Measurements from ENCODE around the gene ZNF175. TPM values are rescaled to one million over a fixed set of nuclear protein-coding genes. Genes with fewer than 3 reads are reported as not detected.
"Not testable (repeated sequence)": the region's sequence is repeated elsewhere in the genome, so short reads cannot be mapped to it uniquely, and the experiment has no call there.

The ZNF175 gene
- total RNA-seq, 1 donor from 2014 or later, result 12.5 TPM

DNA sequence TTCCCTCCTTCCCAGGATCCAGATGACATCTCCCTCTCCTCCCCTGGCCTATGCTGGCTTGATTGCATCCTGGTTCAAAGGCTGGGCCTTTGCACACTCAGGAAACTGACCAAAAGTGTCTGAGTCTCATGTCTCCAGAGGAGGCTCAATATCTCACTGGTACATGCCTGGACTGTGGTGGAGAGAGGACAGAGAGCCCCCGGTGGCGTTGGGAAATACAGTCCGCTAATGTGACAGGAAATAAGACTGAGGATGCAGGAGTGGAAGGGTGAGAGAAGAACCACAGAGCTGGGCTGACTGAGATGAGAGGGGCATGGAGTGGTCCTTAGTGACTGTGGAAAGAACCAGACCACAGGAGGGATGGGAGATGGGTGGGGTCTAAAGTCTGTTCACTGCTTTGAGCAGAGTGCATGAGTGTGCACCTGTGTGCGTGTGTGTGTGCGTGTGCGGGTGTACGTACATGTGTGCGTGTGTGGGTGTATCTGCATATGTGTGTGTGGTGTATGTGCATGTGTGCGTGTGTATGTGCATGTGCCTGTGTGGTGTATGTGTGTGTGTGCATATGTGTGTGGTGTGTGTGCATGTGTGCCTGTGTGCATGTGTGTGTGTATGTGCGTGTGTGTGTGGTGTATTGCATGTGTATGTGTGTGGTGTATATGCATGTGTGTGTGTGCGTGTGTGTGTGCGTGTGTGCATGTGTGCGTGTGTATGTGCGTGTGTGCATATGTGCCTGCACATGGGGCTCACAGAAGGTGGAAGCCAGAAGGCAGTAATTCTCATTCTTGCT is 57.3 kb downstream of the ZNF175 start:
- no peak for DNase-seq (ENCODE audit: low read depth)

DNA sequence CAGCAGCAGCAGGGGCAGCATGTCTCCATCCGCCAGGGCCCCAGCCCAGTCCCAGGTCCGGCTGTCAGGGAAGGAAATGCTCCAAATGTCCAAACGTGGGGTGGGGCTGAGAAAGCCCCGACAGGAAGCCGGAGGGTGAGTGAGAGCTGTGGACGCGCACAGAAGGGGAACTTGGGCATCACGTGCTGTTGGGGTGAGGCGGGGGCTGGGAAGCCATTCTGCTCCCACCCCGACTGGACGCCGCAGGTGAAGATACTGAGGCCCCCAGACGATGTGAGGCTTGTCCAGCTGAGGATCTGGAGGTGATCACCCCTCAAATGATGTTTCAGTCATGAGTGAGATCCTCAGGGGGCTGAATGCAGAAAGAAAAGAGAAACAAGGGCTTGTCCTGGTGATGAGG is 59.2 kb downstream of the ZNF175 start, which contains the start of gene SIGLEC5:
Gene SIGLEC5, minus strand, starts transcription at position 87 of the 400 bp plus-strand sequence. Its CDS starts 66 bp downstream, at position 21.
- DNase-seq (ENCODE audit: low read depth), result not testable (repeated sequence)

DNA sequence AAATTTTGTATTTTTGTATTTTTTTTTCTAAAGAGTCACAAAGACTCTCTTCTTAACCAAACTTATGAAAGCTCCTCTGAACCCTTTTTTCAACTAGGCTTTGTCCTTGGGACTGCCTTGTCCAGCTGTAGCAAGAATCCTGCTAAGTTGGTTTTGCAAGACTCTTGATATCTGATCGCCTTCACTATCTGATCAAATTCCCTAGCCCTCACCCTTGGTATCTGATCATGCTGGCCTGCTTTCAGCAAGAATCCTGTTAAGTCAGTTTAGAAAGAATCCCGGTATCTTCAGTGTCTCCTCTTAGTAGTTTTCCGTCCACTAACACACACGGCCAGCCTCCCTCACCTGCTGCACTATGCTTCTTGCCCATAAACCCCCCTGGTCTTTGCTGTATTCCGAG is 61.0 kb downstream of the ZNF175 start:
- DNase-seq (ENCODE audit: low read depth), result no peak

DNA sequence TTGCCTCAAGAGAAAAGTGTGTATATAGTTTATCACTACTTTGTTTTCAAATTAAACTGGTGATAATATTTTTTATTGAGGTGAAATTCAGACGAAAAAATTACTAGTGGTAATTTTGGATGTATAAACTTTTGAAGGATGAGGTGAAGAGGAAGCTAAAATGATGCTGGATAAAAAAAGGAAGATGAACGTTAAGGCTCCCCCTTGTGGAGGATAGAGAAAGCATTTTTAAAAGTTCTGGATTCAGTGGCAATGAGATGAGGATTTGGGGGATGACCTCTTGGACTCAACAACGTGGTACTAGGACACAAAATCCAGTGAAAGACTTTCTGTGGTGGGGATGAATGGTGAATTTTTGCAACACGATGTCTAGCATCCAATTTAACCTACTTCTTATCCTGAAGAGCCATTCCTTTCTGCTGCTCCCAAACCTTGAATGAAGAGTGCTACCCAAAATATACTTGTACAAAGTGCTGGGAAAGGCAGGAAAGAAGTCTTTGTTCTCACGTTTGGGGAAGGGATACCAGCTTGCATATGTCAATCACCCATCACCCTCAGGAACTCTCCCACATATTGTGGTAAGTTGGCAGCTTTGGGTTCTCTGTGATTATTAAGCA is 66.4 kb downstream of the ZNF175 start:
- no peak for DNase-seq (ENCODE audit: low read depth)

DNA sequence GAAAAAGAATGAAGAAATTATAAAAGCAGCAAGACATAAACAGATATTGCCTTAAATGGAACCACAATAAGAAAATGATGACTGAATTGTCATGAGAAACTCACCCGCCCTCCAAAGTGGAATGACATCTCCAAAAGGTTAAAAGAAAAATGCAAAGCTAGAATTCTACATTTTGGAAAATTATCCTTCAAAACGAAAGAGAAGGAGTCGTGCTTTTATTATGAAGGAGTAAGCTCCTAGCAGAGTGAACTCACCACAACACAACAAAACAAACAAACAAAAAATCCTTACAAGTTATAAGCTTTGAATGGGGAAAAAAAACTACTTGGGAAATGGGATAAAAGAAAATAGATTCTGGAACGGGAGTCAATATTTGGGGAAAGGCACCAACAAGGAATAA is 68.8 kb downstream of the ZNF175 start:
- DNase-seq (ENCODE audit: low read depth), result no peak

DNA sequence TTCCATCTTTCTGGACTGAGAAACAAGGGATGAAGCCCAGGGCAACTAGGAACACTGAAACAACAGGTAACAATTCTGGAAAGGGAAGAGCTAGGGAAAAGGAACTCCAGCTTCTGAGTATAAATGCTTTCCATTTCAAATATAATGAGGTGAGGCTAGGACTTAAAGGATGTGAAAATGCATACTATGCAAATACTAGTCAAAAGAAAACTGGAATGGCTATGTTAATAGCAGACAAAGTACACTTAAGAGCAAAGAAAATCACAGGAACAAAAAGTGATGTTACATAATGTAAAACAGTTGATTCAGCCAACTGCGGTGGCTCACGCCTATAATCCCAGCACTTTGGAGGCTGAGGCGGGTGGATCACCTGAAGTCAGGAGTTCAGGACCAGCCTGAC is 69.3 kb downstream of the ZNF175 start:
- DNase-seq (ENCODE audit: low read depth), result no peak

DNA sequence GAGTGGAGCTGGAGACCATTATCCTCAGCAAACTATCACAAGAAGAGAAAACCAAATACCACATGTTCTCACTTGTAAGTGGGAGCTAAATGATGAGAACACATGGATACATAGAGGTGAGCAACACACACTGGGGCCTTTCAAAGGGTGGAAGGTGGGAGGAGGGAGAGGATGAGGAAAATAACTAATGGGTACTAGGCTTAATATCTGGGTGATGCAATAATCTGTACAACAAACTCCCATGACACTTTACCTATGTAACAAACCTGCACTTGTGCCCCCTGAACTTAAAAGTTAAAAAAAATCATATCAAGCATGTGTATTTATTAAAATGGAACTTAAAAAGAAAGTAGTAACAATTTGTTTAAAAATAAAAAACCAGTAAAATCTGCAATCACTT is 70.6 kb downstream of the ZNF175 start:
- DNase-seq (ENCODE audit: low read depth), result no peak

Other genes with a start within 250 kb of the ZNF175 start
- gene VSIG10L, start 229.1 kb upstream of the ZNF175 start, total RNA-seq, result 0.17 and 1.2 TPM in 2 replicates
- 58.2 and 74.0 TPM in 2 replicates for gene ETFB, start 204.9 kb upstream of the ZNF175 start, total RNA-seq
- gene CLDND2, start 202.3 kb upstream of the ZNF175 start, total RNA-seq, result not detected in 2 replicates
- not detected in 2 replicates for gene NKG7, start 198.6 kb upstream of the ZNF175 start, total RNA-seq
- not detected in 2 replicates for gene LIM2, start 183.3 kb upstream of the ZNF175 start, total RNA-seq
- not detected in 2 replicates for gene C19orf84, start 180.7 kb upstream of the ZNF175 start, total RNA-seq
- not detected in 2 replicates for gene SIGLEC10, start 153.6 kb upstream of the ZNF175 start, total RNA-seq
- gene SIGLEC8, start 112.8 kb upstream of the ZNF175 start, total RNA-seq, result not detected in 2 replicates
- not detected in 2 replicates for gene CEACAM18, start 92.7 kb upstream of the ZNF175 start, total RNA-seq
- gene SIGLEC12, start 69.5 kb upstream of the ZNF175 start, total RNA-seq, result not detected in 2 replicates
- gene SIGLEC6, start 39.6 kb upstream of the ZNF175 start, total RNA-seq, result not detected in 2 replicates
- not detected in 2 replicates for gene SIGLEC5, start 59.1 kb downstream of the ZNF175 start, total RNA-seq
- gene SIGLEC14, start 75.5 kb downstream of the ZNF175 start, total RNA-seq, result not detected in 2 replicates
- 1.7 and 3.5 TPM in 2 replicates for gene SPACA6, start 122.0 kb downstream of the ZNF175 start, total RNA-seq
- gene HAS1, start 152.7 kb downstream of the ZNF175 start, total RNA-seq, result 0.17 TPM in 1 of 2 replicates, not detected in the other
- gene FPR1, start 180.6 kb downstream of the ZNF175 start, total RNA-seq, result 0.40 and 0.69 TPM in 2 replicates
- gene FPR2, start 189.9 kb downstream of the ZNF175 start, total RNA-seq, result 0.10 TPM in 1 of 2 replicates, not detected in the other
- gene FPR3, start 223.9 kb downstream of the ZNF175 start, total RNA-seq, result not detected in 2 replicates